GM18867 (cell line): ENCODE results near the gene TADA2A.
"Not testable (repeated sequence)": the region's sequence is repeated elsewhere in the genome, so short reads cannot be mapped to it uniquely, and the experiment has no call there.

Experiments
- ATAC-seq: cut with Tn5 transposase; IDR thresholded peaks from one replicate; pipeline ENCODE4 v1.9.1; 2021; ENCODE audit warnings: mild to moderate bottlenecking, moderate library complexity; ENCODE audit not compliant: unreplicated experiment

TADA2A gene

DNA sequence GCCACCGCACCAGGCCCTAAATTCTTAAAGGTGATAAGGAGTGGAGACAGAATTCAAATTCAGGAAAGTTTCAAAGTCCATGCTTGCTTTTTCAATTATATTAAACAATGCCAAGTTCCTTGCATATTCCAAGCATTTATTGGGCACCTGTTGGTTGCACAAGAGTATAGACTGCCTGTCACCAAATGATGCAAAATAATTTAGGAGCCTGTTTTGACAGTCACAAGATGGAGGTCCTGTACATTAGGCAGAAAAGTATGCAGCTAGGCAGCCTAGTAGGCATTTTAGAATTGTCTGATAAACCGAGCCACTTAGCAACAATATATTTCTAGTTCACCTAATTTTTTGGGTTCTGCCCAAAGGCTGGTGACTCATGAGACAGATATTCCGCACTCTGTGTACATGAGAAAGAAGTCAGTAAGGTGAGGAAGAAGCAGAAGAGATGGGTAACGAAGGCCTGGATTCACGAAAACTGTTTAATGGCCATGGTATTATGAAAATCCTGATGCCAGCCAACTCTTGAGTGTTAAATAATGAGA lies 7.4 kb upstream of the TADA2A start:
- no peak for ATAC-seq

DNA sequence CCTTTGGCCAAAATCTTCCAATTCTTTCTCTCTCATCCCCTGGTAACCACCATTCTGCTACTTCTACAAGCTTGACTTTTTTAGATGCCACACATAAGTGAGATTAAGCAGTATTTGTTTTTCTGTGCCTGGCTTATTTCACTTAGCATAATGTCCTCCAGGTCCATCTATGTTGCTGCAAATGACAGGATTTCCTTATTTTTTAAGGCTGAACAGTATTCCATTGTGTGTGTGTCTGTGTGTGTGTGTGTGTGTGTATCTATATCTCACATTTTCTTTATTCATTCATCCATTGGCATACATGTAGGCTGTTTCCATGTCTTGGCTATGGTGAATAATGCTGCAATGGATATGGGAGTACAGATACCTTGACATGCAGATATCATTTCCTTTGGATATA lies 6.2 kb upstream of the TADA2A start:
- ATAC-seq = no peak

DNA sequence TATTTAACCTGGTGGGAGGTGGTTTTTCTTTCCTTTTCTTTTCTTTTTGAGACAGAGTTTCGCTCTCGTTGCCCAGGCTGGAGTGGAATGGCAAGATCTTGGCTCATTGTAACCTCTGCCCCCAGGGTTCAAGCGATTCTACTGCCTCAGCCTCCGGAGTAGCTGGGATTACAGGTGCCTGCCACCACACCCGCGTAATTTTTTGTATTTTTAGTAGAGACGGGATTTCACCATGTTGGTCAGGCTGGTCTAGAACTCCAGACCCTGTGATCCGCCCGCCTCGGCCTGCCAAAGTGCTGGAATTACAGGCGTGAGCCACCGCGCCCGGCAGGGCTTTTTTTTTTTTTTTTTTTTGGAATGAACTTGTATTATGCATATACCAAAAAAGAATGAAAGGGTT lies 1.2 kb upstream of the TADA2A start:
- not testable (repeated sequence) for ATAC-seq

DNA sequence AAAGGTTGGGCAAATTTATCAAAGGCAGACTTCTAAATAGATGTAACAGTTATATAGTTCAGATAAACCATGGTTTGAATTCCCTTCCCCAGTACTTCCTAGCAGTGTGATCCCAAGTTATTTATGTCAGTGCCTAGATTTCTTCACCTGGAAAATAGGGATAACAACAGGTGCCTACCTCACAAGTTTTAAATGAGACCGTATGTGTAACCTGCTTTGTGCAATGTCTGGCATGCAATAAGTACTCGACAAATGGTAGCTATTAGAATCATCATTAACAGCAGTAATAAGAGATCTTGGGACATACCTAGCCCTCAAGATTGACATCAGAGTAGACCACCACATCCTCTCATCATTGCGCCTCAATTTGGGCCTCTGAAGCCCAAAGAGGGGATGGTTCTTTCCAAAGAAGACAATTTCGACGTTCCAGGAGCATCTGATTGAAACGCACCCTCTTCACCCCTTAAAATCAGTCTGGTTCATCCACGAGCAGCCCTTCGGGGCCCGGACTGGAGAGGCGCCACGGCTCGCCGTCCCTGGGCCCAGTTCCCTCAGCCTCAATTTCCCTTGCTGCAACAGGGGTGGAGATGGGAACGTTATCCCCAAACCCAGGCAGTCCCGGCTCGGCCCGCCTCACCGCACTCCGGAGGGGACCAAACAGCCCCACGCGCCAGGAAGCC lies 591 bp upstream of the TADA2A start:
- peak; percentile 38 for ATAC-seq

DNA sequence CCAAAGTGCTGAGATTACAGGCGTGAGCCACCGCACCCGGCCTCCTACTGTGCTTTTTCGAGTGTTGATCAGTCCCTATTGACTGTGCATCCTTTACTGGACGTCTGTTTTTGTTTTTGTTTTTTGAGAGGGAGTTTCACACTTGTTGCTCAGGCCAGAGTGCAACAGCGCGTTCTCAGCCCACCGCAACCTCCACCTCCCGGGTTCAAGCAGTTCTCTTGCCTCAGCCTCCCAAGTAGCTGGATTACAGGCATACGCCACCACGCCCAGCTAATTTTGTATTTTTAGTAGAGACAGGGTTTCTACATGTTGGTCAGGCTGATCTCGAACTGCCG lies 1.4 kb downstream of the TADA2A start:
- ATAC-seq = not testable (repeated sequence)

DNA sequence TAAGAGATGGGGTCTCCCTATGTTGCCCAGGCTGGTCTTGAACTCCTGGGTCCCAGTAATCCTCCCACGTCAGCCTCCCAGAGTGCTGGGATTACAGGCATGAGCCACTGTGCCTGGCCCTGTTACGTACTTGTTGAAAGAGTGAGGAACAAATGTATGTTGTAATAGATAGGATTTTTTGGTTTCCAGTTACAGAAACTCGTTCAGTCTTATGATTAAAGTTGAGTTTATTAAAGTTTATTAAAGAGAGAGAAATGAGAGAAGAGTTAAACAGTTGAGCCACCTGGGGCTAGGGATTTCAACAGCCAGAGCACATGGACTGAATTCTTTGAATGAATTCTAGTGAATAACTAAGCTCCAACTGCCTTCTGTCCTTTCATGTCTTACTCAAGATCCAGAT lies 3.7 kb downstream of the TADA2A start:
- ATAC-seq = no peak

DNA sequence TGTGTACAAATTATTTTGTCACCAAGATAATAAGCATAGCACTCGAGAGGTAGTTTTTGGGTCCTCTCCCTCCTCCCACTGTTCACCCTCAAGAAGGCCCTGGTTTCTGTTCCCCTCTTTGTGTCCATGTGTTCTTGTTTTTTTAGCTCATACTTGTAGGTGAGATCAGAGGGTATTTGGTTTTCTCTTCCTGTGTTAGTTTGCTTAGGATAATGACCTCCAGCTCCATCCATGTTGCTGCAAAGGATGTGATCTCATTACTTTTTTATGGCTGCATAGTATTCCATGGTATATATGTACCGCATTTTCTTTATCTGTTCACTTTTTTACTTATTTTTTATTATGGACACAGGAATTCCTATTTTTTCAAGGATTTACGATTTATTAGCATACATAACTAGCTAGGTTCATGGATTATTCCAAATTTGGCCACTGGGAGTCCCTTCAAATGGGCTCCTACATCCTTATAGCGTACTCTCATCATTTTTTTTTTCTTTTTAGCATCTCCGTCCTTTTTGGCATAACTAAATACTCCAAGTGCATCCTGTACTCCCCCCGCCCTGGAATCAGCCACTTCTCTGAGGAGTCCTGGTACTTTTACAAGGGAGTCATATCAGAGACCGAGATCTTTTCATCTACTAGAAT lies 7.3 kb downstream of the TADA2A start:
- no peak for ATAC-seq

DNA sequence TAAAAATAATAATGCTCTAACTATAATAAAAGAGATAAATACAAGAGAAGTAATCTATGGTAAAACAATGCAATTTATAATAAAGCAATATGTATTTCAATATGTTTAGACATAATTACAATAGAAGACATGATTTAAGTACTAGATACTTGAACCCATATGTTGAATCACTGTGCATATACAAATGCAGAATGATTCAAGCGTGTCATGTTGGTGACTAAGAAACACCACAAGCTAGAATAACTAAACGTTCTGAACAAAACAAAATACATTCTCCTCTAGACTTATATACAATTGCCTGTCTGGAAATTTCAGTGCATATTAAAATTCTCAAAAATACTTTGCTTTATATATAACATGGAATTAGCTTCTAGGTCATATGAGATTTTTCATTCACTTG lies 11.2 kb downstream of the TADA2A start:
- ATAC-seq = no peak

DNA sequence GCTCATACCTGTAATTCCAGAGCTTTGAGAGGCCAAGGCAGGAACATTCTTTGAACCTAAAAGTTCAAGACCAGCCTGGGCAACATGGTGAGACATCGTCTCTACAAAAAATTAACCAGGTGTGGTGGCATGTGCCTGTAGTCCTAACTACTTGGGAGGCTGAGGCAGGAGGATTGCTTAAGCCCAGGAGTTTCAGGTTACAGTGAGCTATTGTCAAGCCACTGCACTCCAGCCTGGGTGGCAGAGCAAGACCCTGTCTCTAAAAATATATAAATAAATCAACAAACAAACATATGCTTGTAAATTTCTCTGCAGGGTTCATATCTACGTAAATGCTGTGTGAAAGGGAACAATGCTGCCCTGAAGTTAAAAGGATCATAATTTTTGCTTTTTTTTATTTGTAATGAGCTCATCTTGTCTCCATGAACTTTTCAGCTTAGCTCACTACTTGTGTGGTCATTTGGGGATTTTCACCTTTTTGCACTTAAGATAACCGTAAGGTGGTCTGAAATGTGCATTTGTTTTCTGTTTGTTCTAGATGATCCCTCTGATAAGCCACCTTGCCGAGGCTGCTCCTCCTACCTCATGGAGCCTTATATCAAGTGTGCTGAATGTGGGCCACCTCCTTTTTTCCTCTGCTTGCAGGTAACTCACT lies 16.4 kb downstream of the TADA2A start:
- ATAC-seq = no peak

DNA sequence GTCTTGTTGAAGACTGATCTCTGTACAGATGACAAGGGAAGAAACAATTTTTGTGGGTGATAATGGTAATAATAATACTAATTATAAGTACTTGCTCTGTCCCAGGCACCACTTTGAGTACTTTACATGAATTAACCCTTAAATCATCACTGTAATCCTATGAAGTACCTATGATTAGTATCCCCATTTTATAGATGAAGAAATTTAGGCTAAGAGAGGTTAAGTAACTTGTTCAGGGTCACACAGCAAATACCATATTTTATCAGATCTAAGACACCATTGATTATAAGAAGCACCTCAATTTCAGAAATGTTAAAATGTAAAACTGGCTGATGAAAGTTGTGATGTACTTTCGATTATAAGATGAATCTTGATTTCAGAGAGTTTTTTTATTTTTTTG lies 18.6 kb downstream of the TADA2A start:
- ATAC-seq = no peak

DNA sequence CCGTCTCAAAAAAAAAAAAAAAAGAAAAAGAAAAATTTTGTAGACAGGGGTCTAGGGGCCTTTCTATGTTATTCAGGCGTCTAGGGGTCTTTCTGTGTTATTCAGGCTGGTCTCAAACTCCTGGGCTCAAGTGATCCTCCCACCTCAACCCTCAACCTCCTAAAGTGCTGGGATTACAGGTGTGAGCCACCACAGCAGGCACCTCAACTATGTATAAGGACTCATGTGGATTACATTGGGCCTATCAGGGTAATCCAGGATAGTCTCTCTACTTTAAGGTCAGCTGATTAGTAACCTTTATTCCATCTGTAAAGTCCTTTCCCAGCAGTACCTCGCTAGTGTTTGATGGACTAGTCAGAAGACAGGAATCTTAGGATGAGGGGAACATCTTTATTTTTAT lies 22.4 kb downstream of the TADA2A start:
- ATAC-seq = no peak

DNA sequence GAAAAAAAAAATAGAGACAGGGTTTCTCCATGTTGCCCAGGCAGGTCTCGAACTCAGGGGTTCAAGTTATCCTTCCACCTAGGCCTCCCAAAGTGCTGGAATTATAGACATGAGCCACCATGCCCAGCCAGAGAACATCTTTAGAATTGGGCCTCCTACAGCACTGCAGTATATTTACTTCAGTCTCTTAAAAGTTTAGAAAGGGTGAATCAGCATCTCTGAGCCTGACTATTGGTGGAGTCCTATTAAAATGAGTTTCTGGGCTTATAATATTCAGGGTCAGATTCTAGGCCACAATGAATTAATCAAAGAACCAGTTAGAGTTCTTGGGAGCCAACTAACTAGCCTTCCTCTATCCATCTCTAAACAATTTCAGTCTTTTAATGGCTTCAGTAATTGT lies 22.8 kb downstream of the TADA2A start:
- ATAC-seq = no peak

DNA sequence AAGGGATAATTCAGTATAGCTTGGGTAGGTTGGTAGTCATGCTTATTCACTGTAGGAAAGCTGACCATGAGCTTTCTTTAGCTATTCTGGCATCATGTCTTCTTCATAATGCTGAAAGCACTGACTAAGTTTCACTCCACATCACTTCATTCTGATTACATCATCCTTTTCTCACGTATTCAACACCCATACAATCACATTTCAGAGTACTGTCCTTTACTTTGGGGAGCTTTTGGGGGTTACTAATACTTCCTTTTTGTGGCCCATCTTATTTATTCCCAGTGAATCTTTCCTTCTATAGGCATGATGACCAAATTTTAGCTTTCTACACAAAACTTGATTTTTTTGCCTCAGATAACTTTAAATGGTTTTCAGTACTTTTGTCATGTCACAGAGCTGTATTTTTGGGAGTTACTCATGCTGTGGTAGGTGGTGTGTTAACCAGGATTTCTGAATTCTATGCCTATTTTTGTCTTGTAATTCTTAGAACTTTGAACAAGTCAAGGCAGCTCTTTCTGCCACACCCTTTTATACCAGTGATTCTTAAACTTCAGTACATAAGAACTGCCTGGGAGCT lies 23.5 kb downstream of the TADA2A start:
- no peak for ATAC-seq

DNA sequence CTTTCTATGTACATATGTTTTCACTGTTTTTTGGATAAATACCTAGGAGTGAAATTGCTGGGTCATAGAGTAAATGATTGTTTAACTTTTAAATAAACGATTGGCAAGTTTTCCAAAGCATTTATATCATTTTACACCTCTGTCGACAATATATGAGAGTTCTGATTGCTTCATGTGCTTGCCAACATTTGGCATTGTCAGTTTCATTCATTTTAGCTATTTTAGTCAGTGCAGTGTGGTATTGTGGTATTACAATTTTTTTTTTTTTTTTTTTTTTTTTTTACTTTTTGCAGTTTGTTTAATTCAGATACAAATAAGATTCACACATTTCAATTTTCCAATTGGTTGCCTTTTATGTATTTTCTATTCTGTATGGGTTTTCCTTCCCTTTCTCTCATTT lies 26.0 kb downstream of the TADA2A start:
- ATAC-seq = no peak

DNA sequence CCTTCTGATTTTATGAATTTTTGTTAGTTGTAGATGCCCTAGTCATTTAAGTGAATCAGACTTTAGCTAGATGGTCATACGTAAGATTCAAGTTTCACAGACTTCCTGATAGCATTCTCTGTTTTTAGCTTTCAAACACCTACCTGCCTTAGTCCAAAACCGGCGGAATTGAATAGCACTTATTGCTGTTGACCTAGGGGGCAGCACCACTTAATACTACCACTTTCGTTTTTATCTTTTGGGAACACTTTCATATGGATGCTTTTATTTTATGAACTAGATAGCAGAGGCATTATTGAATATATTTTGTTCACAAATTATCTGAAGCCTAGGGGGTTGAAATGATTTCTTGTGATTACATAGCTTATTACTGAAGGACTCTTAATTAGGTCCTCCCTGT lies 31.5 kb downstream of the TADA2A start:
- no peak for ATAC-seq

DNA sequence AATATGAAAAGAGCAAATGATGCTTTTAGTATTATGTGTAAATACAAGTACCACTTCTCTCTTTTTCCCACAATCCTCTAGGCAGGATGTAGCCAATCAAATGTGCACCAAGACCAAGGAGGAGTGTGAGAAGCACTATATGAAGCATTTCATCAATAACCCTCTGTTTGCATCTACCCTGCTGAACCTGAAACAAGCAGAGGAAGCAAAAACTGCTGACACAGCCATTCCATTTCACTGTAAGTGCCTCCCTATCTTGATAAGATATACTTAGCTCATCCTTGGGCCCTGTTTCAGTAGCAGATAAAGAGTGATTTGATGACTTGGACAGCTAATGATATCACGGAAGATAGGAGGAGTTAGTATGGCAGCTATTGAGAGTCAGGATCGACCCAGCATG lies 33.7 kb downstream of the TADA2A start:
- ATAC-seq = no peak

DNA sequence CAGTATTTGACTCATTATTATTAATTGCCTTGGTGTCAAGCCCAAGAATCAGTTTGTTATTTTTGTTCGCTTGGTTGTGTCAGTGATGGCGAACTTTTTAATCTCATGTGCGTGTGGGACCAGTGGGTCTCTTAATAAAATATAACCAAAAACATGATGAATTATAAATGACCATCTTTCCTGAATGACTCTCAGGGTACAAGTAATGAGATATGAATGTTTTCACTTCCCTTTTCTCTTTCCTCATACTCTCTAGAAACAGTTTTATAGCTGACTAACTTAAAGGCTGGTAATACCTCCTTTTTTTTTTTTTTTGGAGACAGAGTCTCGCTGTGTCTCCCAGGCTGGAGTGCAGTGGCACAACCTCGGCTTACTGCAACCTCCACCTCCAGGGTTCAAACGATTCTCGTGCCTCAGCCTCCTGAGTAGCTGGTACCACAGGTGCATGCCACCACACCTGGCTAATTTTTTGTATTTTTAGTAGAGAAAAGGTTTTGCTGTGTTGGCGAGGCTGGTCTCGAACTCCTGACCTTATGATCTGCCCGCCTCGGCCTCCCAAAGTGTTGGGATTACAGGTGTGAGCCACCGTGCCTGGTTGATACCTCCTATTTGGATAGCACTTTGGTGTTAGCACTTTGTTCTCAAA lies 34.8 kb downstream of the TADA2A start:
- ATAC-seq = not testable (repeated sequence)

DNA sequence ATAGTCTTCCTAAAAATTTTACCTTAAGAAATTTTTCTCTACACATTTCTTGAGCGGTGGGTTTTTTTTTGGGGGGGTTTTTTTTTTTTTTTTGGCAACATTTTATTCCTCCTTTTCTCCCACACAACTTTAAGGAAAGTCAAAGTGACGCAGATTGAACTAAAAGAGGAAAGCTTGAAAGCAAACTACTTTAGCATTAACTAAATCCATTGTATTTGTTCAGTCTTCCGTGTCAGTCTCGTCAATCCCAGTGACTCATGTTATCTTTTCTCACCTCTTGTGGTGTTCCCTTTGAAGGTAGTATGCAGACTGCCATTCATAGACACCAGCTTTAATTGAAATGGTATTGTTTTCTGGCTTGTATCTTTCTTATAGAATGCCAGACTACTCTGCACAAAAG lies 39.3 kb downstream of the TADA2A start:
- no peak for ATAC-seq

DNA sequence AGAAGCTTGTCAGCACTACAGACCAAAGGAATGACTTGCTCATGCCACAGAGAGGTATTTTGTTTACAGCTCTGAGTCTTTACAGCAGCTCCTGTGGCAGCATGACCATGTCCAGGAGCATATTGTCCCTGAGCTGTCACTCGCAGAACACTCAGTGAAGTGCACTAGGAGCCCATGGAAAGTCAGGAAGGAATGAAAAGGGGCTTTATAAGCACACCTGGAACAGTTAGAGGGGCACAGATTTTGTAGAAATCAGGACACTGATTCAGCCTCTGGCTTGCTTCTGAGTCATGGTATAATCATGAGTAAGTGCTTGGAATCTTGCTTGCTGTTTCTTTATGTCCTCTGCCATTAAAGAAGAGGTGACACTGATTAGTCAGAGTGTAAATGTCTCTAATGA lies 41.0 kb downstream of the TADA2A start:
- no peak for ATAC-seq

DNA sequence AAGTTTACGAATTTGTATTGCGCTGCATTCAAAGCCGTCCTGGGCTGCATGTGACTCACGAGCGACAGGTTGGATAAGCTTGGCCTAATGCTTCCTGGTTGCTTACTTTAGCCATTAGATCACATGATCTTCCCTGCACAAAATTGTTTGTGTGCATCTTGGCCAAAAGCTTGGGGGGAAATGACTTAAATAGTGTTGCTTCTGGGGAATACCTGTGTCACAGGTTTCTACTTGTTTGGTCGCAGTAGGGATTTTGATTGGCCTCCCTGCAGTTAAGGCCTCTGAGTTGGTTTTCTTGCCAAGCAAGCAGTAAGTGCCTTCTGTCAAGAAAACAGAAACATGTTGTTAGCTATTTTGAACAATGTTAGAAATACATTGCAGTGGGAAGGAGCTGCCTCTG lies 43.4 kb downstream of the TADA2A start:
- ATAC-seq = no peak

DNA sequence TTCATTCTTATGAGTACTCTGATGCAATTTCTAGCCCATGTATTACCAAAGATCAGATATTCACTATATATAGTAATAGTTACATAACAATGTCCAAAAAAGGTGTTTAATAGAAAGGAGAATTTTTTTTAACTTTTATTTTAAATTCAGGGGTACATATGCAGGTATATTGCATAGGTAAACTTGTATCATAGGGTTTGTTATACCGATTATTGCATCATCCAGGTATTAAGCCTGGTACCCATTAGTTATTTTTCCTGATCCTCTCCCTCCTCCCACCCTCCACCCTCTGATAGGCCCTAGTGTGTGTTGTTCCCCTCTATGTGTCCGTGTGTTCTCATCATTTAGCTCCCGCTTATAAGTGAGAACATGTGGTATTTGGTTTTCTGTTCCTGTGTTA lies 51.1 kb downstream of the TADA2A start:
- not testable (repeated sequence) for ATAC-seq
